ENCODE measurements around the gene WDR18. TPM values are rescaled to one million over a fixed set of nuclear protein-coding genes. Genes with fewer than 3 reads are reported as not detected.

WDR18 gene
- total RNA-seq, 1 donor from 2014 or later = 19.4 TPM

GRCh38 chr19:1004803-1005664, 20.9 kb downstream of the WDR18 start:
- Histone ChIP-seq H3K27ac (replicated peaks) (no peak overlapping the region), H3K4me3 (no peak overlapping the region), H3K9me3 (replicated peaks) (no peaks in the 10 kb centered on the region), H3K27me3 (ENCODE audit: low read depth) (peaks cover 37% of the 10 kb centered on the region), H3K4me1 (peaks cover 21% of the 10 kb centered on the region), H3K36me3 (peaks cover 12% of the 10 kb centered on the region)
- TF ChIP-seq, protein P1, sequence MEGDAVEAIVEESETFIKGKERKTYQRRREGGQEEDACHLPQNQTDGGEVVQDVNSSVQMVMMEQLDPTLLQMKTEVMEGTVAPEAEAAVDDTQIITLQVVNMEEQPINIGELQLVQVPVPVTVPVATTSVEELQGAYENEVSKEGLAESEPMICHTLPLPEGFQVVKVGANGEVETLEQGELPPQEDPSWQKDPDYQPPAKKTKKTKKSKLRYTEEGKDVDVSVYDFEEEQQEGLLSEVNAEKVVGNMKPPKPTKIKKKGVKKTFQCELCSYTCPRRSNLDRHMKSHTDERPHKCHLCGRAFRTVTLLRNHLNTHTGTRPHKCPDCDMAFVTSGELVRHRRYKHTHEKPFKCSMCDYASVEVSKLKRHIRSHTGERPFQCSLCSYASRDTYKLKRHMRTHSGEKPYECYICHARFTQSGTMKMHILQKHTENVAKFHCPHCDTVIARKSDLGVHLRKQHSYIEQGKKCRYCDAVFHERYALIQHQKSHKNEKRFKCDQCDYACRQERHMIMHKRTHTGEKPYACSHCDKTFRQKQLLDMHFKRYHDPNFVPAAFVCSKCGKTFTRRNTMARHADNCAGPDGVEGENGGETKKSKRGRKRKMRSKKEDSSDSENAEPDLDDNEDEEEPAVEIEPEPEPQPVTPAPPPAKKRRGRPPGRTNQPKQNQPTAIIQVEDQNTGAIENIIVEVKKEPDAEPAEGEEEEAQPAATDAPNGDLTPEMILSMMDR (IDR thresholded peaks at IDR 0.05; ENCODE audit: borderline replicate concordance) = no peak
- no peak for DNase-seq
- intact Hi-C loops (cut with micrococcal nuclease) = no loop called here

- DNase-seq = no peak
- Histone ChIP-seq H3K9me3 (replicated peaks) (no peaks in the 10 kb centered on the region), H3K4me3 (no peak overlapping the region), H3K36me3 (peaks cover 30% of the 10 kb centered on the region), H3K27ac (replicated peaks) (no peak overlapping the region), H3K4me1 (peaks cover 9% of the 10 kb centered on the region), H3K27me3 (ENCODE audit: low read depth) (peaks cover 18% of the 10 kb centered on the region)
- intact Hi-C loops (cut with micrococcal nuclease) = no loop called here
- TF ChIP-seq, protein P1 (IDR thresholded peaks at IDR 0.05; ENCODE audit: borderline replicate concordance) = no peak
Measured at GRCh38 chr19:1006711-1007398, 22.7 kb downstream of the WDR18 start.

DNA sequence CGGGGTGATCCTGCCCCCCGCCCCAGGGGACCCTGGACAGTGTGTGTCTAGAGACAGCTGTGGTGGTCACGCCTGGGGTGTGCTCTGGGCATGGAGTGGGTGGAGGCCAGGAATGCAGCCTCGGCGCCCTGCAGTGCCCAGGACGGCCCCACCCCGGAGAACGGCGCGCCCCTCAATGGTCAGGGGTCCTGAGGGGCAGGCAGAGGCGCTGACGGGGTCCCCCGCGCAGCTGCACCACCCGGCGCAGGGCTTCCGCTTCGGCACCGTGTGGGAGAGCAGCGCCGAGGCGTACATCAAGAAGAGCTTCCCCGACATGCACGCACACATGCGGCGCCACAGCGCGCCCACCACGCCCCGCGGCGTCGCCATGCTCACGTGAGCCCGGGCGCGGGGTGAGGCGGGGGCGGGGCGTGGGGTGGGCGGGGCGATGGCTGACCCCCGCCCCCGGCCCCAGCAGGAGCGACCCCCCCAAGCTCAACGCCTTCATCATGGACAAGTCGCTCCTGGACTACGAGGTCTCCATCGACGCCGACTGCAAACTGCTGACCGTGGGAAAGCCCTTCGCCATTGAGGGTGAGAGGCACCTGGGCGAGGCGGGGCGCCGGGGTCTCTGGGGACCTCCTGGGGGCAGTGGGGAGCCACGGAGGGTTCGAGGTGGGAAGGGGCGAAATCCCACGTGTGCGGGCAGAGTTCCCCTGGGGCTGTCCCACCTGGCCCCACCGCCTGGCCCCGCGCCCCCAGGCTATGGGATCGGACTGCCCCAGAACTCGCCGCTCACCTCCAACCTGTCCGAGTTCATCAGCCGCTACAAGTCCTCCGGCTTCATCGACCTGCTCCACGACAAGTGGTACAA, 23.5 kb downstream of the WDR18 start:
- peaks cover 8% of the 10 kb centered on the region for H3K4me1 ChIP-seq
- H3K4me3 ChIP-seq = no peak overlapping the region
- TF ChIP-seq, protein P1 (IDR thresholded peaks at IDR 0.05; ENCODE audit: borderline replicate concordance) = no peak
- H3K9me3 ChIP-seq (replicated peaks) = no peaks in the 10 kb centered on the region
- H3K27me3 ChIP-seq (ENCODE audit: low read depth) = peaks cover 11% of the 10 kb centered on the region
- H3K36me3 ChIP-seq = peaks cover 38% of the 10 kb centered on the region
- DNase-seq = no peak
- intact Hi-C loops (cut with micrococcal nuclease) = no loop called here
- no peak overlapping the region for H3K27ac ChIP-seq (replicated peaks)

GRCh38 chr19:1008268-1009040, 24.3 kb downstream of the WDR18 start:
- H3K27me3 ChIP-seq (ENCODE audit: low read depth) = peaks cover 2% of the 10 kb centered on the region
- DNase-seq = no peak
- H3K27ac ChIP-seq (replicated peaks) = no peak overlapping the region
- no peaks in the 10 kb centered on the region for H3K9me3 ChIP-seq (replicated peaks)
- peaks cover 46% of the 10 kb centered on the region for H3K36me3 ChIP-seq
- no peak overlapping the region for H3K4me3 ChIP-seq
- intact Hi-C loops (cut with micrococcal nuclease) = no loop called here
- TF ChIP-seq, protein P1 (IDR thresholded peaks at IDR 0.05; ENCODE audit: borderline replicate concordance) = no peak
- H3K4me1 ChIP-seq = peaks cover 8% of the 10 kb centered on the region
